ENCODE measurements around the gene RASA3.

RASA3 gene

DNA sequence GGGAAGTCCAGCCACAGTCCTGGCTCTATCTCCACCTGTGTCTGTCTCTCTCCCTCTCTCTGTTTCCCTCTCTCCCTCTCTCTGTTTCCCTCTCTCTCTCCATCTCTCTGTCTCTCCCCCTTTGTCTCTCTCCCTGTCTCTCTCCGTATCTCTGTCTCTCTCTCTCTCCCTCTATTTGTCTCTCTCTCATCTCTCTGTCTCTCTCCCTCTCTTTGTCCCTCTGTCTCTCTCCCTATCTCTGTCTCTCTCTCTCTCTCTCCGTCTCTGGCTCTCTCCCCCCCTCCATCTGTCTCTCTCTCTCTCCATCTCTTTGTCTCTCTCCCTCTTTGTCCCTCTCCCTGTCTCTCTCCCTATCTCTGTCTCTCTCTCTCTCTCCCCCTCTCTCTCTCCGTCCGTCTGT is 119.1 kb downstream of the RASA3 start:
- no peak for DNase-seq

DNA sequence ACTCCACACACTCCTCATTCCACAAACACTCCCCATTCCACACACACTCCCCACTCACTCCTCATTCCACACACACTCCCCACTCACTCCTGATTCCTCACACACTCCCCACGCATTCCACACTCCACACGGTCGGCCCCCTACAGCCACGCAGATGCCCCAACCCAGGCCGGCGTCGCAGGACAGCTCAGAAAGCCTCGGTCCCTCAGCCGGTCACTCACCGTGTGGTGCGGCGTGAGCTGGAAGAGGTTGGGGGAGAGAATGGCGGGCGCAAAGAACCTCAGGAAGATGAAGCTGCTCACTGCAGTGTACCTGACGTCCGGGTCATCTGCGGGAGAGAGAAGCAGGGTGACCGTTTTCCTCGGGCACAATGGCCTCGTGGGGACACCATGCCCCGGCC is 119.5 kb downstream of the RASA3 start:
- DNase-seq = no peak

DNA sequence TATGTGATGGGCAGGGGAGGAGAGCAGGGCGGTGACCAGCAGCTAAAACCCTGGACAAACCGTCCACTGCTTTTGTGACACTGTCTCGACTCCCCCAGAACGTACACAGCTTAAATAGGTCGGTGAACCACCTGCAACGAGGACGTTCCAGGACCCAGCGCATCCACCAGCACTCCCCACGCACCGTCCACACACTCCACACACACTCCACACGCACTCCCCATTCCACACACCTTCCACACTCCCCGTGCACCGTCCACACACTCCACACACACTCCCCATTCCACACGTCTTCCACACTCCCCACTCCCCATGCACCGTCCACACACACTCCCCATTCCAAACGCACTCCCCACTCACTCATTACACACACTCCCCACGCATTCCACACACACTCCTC is 120.3 kb downstream of the RASA3 start:
- no peak for DNase-seq

DNA sequence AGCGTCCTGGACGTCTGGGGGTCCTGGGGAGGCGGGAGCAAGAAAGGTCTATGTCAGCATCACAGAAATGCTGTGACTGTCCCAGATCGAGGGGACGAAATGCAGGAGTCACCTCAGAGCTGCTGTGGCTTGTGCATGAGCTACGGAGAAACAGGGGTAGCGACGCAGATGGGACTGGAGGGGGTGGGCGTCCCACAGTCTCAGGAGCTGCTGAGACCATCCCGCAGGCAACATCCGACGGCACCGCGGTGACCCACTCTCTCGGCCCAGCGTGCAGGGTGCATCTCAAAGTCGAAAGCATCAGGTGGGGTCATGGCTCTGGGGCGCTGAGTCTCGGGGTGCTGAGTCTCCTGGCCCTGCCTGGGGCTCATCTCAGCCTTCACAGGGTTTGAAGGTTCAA is 121.2 kb downstream of the RASA3 start:
- DNase-seq = no peak

DNA sequence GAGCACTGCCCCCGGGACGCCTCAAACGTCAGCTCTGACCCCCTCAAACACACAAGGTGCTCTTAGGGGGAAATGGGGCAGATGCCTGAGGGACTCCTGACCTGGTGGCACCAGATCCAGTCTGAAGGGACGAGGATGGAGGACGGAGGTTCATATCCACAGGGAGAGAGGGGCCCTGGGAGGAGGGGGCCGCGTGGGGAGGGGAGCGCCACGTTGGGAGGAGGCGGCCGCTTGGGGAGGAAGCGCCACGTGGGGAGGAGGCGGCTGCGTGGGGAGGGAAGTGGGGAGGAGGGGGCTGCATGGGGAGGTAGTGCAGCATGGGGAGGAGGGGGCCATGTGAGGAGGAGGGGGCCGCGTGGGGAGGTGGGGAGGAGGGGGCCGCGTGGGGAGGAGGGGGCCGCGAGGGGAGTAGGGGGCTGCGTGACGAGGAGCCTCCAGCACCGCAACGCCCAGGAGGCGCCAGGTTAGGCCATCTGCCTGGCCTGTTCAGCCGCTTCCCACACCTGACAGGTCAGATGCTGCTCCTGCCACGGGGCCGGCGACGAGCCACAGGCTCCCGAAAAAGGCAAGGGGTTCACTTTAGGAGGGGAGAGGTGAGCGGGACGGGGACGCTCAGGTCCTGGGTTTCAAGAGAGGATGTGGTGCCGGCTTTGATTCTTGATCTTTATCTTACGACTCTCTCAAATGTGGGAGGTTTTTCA is 121.9 kb downstream of the RASA3 start:
- no peak for DNase-seq

DNA sequence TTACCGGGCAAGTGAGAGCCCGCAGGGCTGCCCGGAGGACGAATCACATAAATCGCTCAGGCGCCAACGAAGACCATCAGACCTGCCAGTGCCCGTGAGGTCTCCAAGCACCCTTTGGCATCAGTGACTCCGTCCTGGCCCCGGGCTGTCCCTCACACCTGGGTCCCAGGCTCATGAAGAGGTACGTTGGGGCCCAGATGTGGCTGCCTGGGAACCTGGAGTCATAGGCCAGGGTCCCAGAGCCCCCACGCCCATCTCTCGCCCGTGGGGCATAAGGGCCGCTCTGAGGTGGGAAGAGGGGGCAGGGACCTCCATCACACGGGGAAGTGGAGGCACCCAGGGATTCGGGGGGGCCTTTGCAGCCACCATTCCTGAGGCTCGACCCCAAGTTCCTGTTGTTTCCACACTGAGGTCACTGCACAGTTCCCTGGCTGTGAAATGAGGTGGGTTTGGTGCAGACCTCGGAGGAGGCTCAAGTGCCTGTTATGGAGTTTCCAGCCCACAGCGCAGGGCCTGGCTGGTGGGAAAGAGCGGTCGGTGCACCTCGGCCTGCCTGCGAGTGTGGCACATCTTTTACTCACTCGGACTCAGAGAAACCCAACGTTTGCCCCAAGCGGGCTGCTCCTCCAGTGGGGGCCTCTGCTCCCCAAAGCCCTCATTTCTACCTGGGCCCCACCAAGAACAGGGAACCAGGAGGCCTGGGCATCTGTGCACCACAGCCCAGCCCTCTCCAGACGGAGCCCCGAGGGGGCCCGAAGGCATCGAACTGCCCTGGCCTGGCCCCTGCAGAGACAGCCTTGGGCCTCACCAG is 122.6 kb downstream of the RASA3 start:
- no peak for DNase-seq

DNA sequence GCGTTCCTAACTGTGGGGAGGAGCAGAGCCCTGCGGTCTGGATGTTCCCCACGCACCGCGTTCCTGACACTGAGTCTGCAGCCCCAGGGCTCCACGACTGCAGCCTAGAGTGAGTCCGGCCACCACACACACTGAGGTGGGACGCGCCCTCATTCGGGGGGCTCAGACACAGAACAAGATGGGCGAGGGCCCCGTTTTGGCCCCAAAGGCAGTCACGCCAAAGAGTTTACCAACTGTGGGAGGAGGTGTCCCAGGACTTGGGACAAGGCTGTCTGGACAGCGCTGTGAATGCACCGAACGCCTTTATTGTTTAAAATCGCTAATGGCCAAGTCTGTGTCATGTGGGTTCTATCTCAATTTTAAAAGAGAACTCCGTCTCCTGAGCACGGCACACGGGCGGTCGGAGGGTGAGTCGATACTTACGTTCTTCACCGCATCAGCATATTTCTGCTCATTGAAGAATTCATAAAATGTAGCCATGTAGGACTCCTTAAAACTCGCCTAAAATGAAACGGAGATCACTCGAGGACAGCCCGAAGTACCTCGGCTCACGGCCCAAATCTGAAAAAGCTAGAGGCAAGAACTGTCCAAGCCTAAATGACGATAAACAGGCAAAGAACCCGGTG is 123.3 kb downstream of the RASA3 start:
- no peak for DNase-seq

DNA sequence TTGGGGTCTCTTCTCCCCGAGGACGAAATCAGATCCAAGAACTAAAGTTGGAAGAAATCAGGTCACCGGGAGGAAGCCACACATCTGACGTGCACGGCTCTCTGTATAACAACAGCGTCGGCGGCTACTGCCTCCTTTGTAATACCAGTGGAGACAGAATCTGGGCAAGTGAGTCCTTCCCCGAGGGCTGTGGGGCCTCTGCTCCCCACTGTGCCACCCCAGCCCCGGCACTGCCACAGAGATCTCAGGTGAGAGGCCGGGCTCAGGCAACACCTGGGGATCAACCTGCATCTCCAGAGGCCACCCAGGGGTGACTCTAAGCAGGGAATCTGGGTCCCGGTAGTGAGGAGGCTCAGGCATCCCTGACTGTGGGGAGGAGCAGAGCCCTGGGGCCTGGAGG is 124.9 kb downstream of the RASA3 start:
- DNase-seq = no peak

DNA sequence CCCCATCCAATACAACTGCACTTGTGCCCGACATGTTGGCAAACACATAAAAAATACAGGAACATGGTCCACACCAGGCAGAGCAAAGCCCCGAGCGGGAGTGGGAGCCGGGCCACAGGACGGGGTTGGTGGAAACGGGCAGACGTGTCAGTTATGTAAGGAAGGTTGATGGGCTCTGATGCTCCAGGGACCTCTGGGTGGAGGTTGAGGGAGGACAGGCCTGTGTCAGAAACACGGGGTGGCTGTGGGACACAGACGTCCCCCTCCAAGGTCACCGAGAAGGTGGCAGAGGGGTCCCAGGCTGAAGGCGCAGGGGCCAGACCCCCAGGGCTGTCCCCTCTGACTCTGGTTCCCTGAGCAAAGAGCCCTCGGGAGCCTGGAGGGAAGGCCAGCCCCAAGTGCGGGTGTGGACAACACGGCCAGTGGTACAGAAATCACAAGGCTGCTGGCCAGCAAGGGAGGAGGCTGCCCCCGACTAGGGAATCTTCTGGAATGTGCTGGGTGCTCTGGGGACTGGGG is 127.2 kb downstream of the RASA3 start:
- no peak for DNase-seq

DNA sequence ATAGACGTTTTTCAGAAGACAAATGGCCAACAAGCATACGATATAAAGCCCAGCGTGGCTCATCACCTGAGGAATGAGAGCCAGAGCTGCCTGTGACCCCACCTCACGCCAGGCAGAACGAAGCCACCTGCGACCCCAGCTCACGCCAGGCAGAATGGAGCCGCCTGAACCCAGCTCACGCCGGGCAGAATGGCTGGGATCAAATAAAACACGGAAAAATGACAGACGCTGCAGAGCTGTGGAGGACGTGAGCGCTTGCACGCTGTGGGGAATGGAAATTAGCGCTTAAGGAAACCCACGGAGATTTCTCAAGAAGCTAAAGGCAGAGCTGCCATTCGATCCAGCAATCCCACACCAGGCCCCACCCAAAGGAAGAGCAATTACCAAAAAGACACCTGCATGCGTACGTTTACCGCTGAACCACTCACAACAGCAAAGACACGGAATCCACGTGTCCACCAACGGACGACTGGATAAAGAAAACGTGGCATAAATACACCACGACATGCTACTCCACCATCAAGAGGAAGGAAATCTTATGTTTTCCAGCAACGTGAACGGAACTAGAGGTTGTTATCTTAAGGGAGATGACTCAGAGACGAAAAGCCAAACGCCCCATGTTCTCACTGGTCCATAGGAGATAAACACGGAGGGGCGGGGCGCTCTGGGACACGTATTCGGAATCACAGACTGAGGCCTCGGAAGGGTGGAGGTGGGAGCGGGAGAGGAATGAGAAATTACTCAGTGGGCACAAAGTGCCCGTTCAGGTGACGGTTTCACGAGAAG is 127.8 kb downstream of the RASA3 start:
- DNase-seq = peak in 1 of 2 experiments; percentile 13

DNA sequence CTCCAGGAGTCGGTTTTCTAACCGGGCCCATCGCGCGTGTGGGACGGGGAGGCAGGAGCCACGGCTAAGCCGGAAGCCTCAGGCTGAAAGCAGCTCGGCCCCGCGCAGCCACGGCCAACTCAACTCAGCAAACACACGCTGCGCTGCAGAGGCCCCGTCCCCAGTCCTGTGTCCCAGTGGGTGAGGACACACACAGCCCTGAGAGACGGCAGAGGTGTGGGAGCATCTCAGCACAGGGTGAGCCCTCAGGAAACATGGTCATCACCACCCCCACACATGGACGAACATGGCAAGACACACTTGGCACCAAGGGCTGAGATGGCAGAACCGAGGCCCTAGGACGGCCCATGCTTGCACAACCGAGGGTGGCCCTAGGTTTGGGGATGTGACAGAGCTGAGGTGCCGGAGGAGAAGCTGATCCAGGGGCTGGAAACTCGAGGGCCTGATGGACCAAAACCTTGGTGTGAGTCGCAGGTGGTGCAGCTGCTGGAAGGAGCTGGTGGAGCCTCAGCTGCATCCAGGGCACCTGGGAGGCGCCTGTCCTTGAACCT is 129.6 kb downstream of the RASA3 start:
- DNase-seq = no peak

DNA sequence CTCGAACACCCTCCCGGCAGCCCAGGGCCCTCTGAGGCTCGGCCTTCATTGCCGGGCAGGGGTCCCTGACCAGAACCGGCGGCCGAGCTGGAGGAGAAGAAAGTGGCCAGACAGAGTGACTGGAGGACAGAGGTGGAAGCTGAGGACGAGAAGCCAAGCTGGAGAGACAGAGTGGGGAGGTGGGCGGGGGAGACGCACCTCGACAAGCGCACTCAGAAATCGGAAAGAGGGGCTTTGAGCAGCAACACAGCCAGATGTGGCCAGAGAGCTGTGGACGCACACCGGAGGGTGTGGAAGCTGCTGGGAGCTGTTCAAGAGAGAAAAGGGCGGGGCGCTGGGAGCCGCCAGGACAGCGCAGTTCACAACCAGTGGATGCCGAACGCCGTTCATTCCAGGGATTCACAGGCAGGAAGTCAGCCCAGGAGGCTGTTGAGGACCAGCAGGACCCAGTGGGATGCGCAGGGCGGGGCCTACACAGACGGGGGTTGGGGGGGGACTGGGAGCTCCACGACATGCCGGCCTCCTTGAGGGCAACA is 130.3 kb downstream of the RASA3 start:
- DNase-seq = no peak

DNA sequence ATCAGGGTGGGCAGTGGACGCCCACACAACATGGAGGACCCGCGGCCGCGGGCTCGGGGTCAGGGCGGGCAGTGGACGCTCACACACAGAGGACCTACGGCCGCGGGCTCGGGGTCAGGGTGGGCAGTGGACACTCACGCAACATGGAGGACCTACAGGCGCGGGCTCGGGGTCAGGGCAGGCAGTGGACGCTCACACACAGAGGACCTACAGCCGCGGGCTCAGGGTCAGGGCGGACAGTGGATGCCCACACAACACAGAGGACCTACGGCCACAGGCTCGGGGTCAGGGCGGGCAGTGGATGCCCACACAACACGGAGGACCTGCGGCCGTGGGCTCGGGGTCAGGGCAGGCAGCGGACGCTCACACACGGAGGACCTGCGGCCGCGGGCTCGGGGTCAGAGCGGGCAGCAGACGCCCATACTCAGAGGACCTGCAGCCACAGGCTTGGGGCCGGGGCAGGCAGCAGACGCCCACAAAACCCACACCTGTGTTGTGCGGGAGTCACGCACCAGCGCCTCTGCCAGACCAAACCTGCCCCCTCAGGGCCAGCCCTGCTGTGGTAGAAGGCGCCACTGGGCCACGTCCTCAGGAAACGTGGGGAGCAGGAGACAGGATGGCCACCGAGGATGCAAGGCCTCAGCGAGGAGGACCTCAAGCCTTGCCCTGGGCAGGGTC is 131.0 kb downstream of the RASA3 start:
- no peak for DNase-seq

DNA sequence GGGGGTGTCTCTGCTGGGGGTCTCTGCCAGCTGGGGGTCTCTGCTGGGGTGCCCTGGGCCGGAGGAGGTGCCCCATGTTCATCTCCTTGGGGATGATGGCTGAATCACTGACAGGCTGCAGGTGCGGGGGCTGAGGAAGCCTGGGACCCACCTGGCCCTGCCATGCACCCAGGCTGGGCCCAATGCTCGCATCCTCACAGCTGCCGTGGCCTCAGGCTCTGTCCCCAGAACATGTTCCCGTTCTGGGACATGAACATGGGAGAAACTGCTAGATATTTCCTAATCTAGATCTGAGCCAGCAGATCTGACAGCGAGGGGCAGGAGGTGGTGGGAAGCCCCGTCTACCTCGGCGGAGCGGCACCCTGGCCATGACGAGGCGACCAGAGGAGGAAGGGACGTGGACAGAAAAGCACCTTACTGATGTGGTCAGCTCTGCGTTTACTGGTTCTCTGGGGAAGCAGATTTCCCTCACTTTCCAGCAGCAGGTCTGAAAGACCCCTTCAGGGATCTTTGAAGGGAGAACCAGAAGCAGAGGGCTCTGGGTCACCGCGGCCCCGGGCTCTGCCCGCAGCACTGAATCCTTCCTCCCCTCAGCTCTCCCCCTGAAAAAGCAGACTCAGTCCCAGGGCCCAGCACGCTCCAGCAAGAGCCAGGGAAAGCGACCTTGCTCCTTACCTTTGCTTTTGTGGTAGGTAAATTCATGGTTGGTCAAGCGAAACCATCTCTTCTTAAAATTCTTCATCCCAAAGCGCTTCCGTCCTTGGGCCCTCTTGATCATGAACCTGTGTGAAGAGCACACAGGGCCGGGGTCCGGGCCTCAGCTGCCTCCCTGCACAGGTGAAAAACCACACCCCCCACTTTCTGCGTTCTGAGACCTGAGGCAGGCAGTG is 132.0 kb downstream of the RASA3 start:
- DNase-seq = no peak

DNA sequence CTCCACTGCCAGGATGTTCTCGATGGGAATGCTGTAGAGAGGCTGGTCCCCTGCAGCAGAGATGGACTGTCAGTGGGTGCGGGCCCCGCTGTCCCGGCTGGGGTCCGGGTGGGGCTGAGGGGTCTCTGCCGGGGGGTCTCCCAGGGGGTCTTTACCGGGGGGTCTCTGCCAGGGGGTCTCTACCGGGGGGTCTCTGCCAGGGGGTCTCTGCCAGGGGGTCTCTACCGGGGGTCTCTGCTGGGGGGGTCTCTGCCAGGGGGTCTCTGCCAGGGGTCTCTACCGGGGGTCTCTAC is 132.9 kb downstream of the RASA3 start:
- no peak for DNase-seq

DNA sequence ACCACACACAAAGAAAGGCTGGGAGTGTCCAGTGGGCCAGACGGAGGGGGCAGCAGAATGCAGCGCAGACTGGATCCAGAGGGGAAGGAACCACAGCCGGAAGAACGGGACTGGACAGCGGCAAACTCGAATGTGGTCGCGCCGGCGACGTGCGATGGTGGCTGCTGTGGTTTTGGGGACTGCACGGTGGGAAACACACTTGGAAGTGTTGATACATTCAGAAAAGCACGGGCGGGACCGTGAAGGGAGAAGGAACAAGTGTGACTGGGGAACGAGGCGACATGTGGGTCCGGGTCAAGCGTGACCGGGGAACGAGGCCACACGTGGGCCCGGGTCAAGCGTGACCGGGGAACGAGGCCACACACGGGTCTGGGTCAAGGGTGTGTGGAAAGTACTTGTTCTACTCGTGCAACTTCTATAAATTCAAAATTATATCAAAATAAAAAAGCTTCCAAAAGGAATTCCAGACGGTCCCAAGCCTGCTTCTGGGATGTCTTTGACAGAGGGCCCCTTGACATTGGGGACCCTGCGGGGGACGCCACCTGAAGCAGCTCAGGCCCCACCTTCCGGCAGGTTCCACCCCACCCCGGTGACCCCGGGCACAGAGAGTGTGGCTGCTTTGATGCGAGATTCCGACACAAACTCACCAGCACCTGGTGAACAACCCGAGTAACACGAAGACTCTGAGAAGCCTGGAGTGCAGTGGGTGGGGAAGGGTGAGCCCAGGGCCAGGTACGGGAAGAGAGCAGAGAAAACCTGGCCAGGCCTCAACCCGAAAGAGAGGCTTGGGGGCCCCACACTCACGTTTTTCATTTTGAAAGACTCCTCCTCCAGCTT is 133.4 kb downstream of the RASA3 start:
- no peak for DNase-seq

DNA sequence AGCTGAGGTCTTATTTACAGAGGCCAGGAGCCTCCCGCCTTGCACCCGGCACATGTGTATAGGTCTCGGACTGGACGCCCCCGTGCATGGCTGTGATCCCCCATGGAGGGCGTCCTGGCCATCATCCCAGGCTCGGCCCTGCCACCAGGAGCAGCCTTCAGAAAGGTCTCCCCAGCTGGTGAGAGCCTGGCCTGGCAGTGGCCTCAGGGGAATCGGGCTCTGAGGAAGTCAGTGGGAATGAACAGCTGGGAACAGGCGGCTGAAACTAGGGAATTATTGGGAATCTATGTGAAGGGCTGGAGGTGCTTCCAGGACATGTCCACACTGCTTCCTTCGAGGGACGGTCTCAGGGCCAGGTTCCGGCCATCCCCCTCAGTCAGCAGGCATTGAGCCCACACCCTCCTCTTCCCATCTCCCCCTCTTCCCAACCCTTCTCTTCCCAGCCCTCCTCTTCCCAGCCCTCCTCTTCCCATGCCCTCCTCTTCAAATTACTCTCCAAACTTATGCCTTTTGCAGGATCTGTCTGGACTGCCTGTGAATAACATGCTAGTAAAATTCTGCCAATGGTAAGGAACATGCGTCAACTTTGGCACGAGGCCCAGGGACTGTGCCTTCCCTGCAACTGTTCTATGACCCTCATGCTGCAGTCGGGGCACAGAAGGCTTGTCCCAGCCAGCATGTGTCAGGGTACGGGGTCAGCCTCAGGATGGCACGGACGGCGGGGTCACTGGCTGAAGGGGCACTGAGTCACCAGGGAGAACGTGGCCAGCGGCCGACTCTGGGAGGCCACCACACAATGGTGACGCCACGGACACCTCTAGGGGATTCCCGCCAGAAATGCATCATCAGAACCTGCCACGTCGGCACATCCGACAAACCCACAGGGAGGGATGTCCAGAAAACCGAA is 134.3 kb downstream of the RASA3 start:
- DNase-seq = no peak

DNA sequence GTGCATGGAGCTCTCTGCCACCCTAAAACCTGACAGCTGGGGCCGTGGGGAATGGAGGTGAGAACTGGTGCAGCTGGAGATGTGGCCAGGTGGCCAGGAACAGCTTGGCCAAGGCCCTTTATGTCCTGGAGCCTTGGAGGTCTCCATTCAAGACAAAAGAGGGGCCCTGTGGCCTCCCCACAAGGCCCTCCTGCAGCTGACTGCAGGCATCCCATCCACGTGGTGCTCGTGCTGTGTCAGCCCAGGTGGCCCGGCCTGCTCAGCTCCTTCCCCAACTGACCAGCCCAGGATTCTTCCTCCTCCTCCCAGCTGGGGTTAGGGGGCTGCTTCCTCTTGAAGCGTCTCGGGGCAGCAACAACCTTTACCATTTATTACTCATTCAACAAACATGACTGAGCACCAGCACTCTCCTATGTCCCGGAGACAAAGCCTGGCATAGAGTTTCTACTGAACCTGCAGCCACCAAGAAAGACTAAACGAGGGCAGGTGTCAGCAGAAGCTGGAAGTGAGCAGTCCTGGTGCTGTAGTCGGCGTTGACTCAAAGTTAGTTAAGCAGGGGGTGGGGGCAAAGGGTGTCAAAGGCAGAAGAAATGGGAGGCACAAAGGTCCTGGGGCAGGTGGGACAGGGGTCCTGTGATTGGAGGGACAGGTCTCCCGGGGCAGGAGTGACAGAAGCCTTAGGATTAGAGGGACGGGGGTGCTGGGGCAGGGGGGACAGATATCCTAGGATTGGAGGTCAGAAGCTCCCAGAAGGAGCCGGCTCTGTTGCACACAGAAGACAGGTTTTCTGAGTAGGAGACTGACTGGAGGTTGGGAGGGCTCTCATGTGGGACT is 135.3 kb downstream of the RASA3 start:
- no peak for DNase-seq

Measured in NCI-H2081 (cell line).